ENCODE results near the gene ALKBH7.

Gene ALKBH7

GRCh38 chr19:6364353-6364752, 8.2 kb upstream of the ALKBH7 start:
- no peak for DNase-seq (ENCODE audit: low read depth in 3 of 3)

DNA sequence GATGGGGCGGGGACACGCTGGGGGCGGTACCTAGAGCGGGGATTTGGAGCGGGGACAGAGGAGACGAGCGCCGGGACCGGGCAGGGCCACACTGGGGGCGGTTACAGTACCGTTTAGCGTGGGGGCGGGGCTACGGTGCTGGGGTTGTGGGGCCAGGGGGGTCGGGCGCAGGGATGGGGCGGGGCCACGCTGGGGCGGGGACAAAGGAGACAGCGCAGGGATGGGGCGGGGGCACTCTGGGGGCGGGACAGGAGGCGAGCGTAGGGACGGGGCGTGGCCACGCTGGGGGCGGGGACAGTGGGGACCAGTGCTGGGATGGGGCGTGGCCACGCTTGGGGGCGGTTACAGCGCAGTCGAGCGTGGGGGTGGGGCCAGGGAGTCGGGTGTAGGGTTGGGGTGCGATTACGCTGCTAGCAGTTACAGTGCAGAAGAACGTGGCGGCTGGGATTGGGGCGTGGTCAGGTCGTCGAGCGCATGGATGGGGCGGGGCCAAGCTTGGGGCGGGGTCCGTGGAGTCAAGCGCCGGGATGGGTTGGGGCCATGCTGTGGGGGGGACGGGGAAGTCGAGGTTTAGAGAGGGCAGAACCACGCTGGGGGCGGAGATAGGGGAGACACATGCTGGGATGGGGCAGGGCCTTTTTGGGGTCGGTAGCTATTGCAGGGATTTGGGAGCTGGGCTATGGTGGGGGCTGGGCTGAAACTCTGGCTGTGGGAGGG, 660 bp downstream of the ALKBH7 start:
- DNase-seq (ENCODE audit: low read depth in 3 of 3): peak; percentile 99 to 100 (median 99)

GRCh38 chr19:6373813-6374108, 1.2 kb downstream of the ALKBH7 start:
- no peak for DNase-seq (ENCODE audit: low read depth in 3 of 3)

GRCh38 chr19:6374161-6374709, 1.6 kb downstream of the ALKBH7 start:
- no peak for DNase-seq (ENCODE audit: low read depth in 3 of 3)

- DNase-seq (ENCODE audit: low read depth in 3 of 3): no peak
Measured at GRCh38 chr19:6374711-6375410, 2.3 kb downstream of the ALKBH7 start.

DNA sequence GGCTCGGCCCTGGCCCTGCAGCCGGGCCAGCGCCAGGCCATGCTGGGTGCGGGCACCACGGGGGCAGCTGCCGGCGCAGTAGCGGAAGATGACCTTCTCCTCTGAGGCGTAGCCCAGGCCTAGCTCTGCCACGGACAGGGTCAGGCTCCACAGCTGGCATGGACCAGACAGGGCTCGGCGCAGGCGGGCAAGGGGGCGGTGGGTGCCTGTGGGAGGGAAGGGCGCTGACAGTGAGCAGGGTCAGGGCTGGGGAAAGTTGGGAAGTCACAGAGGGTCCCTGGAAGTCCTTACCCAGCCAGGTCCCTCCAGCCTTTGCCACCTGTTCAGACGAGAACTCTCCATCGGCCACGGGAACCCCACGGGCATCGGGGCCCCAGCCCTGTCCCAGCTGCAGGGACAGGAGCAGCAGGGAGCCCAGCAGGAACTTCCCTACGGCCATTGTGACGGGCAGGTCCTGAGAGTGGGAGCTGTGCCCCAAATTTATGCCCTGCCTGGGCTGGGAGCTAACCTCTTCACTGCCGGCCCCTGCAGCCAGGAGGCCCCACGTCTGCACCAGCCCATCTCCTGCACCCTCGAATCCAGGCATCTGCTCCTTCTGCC, 2.9 kb downstream of the ALKBH7 start, which contains the start of gene PSPN:
TSS of gene PSPN (minus strand) at position 523 of the 600 bp plus-strand sequence. CDS start at position 439, 84 bp downstream.
- DNase-seq (ENCODE audit: low read depth in 3 of 3): no peak

DNA sequence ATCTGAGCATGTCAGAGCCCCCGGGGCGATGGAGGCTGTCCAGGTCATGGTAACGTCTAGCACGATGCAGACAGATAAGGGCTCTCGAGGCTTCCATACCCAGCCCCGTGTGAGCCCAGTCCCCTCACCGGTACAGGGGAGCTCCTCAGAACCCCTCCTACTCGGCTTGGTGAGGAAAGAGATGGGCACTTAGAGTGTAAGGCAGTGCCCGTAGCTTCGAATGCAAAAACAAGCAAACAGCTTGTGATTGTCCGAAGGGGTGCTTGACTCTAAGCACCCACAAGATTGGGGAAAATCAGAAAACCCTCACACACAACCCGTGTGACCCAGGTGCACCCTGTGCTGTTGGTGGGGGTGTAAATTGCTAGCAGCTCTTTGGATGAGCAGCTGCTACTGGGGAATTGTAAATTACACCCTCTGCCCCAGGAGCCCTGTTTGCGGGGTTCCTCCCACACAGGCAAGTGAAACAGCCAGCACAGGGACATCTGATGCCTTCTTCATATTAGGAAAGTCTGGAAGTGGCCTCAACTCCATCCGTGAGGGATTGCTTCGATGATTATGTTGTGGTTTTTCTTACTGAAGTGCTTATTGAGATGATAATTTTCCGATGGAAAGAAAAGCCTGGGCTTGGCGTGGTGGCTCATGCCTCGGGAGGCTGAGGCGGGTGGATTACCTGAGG, 4.1 kb downstream of the ALKBH7 start:
- no peak for DNase-seq (ENCODE audit: low read depth in 3 of 3)

GRCh38 chr19:6378041-6378440, 5.4 kb downstream of the ALKBH7 start:
- DNase-seq (ENCODE audit: low read depth in 3 of 3): no peak

- DNase-seq (ENCODE audit: low read depth in 3 of 3): no peak
Measured at GRCh38 chr19:6378486-6378885, 5.9 kb downstream of the ALKBH7 start.

- DNase-seq (ENCODE audit: low read depth in 3 of 3): no peak
Measured at GRCh38 chr19:6379744-6380143, 7.2 kb downstream of the ALKBH7 start.

GRCh38 chr19:6381030-6381750, 8.6 kb downstream of the ALKBH7 start:
- no peak for DNase-seq (ENCODE audit: low read depth in 3 of 3)

DNA sequence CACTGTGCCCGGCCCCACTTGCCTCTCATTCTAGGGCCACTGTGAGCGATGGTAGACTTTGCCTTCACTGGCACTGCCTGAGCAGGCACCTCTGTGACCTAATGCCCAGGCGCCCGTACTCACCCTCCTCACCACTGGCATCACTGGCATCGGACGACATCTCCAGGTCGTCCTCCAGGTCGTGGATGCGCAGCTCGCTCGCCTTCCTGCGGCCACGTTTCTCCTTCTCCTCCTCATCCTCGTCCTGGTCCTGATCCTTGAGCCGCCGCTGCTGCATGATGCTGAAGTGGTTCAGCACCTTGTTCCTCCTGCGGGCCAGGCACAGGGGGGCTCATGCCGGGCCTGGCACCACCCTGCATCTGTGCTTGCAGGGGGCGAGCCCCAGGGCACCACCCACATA, 10.6 kb downstream of the ALKBH7 start:
- no peak for DNase-seq (ENCODE audit: low read depth in 3 of 3)

DNA sequence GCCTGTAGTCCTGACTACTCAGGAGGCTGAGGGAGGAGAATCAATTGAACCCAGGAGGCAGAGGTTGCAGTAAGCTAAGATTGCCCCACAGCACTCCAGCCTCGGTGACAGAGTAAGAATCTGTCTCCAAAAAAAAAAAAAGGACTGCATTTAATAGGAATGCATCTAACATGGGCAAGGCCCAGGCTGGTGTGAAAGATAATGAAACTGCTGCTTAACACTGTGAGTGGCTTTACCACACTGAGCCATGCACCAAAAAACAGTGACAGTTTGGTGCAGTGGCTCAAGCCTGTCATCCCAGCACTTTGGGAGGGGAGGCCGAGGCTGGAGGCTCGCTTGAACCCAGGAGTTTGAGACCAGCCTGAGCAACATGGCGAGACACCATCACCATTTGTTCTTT, 11.8 kb downstream of the ALKBH7 start:
- no peak for DNase-seq (ENCODE audit: low read depth in 3 of 3)

GRCh38 chr19:6387372-6387771, 14.8 kb downstream of the ALKBH7 start:
- no peak for DNase-seq (ENCODE audit: low read depth in 3 of 3)

GRCh38 chr19:6392221-6393073, 19.9 kb downstream of the ALKBH7 start:
- no peak for DNase-seq (ENCODE audit: low read depth in 3 of 3)

DNA sequence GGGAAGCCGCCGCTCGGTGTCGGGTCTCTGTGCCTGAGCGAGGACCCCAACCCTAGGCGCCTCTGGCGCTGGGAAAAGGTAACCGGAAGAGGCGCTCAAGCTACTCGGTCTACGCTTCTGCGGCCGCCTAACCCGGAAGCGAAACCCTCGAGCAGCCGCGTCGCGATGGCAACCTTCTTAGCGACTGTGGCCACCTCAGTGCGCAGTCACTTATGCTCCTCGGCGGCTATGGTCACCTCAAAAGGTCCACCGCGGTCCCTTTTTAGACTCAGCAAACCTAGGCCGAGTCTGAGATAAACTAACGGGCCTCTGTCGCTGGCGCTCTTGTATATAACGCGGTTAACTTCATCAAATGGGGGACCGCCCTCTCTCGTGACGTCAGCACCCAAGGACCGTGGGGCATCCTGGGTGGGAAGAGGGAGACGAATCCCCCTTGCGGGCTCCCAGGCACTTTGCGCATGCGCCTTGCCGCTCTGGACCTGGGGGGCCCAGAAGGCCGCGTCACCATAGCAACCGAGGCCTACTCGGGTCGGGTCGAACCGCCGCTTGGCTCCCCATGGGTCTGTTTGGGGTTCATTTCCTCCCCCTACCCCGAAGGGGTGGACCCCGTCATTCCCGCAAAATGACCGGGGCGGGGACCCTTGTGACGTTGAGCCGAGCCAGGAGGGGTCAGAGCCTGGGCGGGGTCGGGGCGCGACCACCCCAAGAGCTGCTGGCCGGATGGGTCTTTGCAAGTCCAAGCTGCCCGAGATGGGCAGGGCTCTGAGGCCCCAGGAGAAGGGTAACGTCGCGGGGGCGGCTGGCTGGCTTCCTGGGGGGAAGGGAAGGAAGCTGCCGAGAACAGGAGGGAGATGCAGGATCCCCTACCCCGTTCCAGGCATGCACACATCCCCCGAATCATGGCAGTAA, 20.7 kb downstream of the ALKBH7 start, which contains the start of gene GTF2F1:
TSS of gene GTF2F1 (minus strand) at position 91 of the 909 bp plus-strand sequence. CDS start 169 bp downstream, outside the sequence.
- peak; percentile 85 to 90 (median 87) for DNase-seq (ENCODE audit: low read depth in 3 of 3)

DNA sequence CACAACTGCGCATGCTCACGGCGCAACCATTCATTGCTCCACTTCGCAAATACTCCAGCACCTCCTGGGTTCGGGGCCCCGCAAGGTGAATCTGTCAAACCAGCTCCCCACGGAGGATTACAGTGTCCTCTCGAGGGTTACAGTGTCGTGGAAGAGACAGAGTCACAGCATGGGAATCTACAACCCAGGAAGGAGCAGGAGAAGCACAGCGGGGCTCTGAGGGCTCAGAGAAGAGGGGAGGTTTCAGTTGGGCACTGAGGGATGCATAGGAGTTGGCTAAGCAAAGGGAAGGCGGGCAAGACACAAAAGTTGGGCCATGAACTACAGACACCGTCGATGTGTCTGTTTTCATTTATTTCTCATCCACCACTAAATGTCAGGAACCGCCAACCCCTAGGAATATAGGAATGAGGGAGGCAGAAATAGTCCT, 21.4 kb downstream of the ALKBH7 start:
- DNase-seq (ENCODE audit: low read depth in 3 of 3): peak in 2 of 3 donors; percentile 59 to 72

GRCh38 chr19:6394831-6395230, 22.2 kb downstream of the ALKBH7 start:
- no peak for DNase-seq (ENCODE audit: low read depth in 3 of 3)

DNA sequence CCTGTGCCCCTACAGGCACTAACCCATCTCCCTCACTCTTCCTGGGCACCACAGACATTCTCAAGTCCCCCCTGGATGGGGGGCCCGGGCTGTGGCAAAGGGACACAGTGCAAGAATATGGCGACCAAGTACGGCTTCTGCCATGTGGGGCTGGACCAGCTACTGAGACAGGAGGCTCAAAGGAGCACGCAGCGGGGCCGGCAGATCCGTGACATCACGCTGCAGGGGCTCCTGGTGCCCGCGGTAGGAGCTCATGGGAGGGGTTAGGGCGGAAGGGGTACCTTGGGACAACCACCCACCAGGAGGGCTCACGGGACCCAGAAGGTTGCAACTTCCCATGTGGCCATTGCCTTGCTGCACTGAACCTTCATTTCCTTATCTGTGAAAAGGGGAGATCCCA, 23.7 kb downstream of the ALKBH7 start:
- no peak for DNase-seq (ENCODE audit: low read depth in 3 of 3)

All from stimulated activated CD4-positive, alpha-beta T cell treated with anti-CD3 and anti-CD28 coated beads, TNF-alpha, amount 100 ng/mL, for 48 hours (primary cell).